Activated CD4-positive, CD25-positive, alpha-beta regulatory T cell treated with anti-CD3 and anti-CD28 coated beads, Interleukin-2, amount 50 U/mL, for 24 hours (primary cell): ENCODE measurements around the gene TRIM65.
A peak's percentile ranks its signal among the peaks of the same experiment; 100 is the strongest.

Experiments
- ATAC-seq, 2 donors: fragments of 150-1000 bp; cut with Tn5 transposase; one replicate each; pipeline ENCODE4 v1.10.0; 2021; ENCODE audit warnings: mild to moderate bottlenecking in 1 of 2, moderate library complexity in 1 of 2

TRIM65 gene

DNA sequence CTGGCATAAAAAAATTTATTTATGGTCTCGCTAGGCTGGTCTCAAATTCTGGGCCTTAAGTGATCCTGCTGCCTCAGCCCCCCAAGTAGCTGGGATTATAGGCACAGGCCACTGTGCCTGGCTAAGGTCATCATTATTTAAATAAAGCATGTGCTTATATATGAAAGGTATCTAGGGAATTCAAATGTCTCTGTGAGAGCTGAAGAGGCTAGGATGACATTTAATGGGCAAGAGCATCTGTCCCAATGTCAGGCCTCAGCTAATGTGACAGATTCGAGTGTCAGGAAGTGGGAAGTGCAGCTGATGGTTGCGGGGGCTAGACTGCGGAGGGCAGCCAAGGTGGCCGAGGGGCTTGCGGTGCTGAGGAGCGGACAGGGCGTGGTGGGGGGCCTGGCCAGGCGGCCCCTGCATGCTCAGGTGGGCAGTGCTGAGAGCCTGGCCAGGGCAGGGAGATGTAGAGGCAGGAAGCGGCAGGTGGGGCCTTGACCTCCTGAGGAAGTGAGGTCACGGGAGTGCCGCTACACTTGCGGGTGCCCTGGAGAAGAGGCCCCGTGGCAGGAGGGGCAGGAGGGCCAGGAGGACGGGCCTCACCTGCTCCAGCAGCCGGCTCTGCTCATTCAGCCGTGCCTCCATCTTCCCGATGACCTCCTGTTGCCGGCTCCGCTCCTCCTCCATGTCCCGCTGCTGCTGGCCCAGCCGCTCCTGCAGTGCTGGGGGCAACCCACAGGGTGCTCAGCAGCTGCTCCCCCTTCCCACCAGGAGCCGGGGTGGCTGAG is 20.6 kb upstream of the TRIM65 start:
- no peak for ATAC-seq

DNA sequence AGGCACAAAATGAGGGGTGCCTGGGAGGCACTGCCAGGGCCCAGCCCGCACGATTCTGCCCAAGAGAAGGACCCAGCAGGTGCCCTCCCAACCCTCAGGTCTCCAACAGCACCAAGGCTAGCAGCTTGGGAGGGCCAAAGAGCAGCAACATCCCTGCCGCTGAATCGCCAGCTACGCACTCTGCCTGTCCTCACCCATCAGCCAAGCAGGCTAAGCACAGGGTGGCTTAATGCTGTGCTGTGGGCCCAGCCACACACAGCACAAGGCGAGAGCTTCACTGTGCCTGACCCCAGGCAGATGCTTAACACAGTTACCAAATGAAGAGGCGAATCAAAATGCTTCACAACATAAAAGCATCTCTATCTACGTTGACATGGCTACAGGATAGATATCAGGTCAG is 18.5 kb upstream of the TRIM65 start:
- ATAC-seq = no peak

DNA sequence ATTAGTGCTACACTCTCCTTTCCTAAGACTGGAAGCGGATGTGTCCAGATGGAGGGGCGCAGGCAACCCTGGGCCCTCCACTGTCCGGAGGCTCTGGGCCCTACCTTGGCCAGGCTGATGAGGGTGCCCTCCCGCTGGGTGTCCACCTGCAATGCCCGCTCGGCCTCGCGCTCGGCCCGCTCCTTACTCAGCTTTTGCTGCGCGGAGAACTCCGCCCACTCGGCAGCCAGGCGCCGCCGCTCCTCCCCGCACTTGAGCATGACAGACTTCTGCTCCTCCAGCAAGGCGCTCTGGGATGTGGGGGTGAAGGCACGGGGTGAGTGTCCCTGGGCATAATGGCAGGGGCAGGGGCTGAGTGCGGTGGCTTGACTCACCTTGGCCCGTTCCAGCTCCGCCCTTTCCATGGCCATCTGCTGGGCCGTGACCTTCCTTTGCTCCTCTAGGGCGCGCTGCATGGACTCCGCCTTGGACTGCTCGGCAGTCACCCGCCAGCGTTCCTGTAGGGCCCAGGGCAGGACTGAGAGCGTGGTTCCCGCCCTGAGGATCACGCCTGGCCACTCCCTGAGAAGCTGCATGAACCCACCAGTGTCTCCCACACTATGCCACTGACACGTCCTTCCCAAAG is 18.0 kb upstream of the TRIM65 start:
- no peak for ATAC-seq

DNA sequence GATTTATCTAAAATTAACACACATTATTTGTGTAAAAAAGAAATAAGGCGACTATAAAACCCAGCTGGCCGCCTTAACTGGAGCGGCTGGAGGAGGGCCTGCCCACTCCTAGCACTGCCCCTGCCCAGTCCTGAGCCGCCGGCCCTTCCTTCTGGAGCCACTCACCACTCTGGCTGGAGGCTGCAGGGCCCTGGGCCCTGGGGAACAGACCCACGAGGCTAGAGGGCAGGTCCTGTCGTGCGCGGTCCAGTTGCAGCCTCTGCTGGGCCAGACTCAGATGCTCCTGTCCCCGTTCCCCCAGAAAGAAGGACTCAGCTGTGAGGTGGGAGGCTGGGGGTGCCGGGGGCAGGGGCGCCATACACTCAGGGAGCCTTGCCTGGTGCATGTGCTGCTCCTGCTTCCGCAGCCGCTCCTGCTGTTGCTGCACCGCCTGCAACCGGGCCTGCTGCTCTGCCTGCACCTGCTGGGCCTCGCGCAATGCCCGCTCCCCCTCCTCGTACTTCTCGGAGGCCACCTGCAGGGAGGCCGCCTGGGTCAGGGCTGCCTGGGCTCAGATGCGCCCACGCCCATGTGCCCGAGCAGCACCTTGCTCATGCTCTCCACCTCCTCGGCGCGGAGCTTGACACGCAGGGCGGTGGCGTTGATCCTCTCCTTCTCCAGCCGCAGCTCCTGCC is 16.9 kb upstream of the TRIM65 start:
- no peak for ATAC-seq

DNA sequence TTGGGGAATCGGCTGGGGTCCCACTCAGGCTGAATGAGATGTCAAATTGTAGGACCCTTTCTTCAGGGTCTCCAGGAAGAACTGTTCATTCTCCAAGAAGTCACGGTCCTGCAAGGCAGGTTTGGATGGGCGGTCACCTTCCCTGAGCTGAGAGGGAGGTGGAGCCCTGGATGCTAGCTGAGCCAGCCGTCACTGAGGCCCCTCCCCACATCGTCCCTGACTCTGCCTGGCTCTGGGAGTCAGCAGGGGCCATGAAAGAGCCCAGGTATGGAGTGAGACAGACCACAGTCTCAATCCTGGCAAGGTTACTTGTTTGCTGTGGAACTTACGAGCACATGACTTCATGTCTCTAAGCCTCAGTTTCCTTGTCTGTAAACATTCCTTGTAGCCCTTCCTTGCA is 13.9 kb upstream of the TRIM65 start:
- ATAC-seq = no peak

DNA sequence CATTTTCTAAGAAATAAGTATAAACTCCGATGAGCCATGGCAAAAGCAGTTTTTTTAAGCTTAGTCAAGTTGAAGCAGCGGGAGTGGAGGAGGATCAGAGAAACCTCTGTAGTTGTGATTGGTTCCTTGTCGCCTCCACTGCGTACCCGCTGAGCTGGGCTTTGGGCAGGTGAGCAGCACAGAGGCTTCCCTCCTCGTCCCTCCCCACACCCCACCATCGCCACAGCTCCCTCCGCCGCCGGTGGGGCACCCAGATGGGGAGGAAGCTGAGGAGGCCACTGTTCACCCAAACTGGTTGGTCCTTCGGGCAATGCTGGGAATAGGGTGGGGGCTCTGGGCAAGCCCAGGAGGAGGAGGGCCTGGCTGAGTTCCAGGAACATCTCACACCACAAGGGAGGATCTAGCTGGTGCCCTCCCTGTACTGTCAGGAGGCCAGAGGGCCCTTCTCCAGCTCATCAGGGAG is 13.1 kb upstream of the TRIM65 start:
- ATAC-seq = no peak

DNA sequence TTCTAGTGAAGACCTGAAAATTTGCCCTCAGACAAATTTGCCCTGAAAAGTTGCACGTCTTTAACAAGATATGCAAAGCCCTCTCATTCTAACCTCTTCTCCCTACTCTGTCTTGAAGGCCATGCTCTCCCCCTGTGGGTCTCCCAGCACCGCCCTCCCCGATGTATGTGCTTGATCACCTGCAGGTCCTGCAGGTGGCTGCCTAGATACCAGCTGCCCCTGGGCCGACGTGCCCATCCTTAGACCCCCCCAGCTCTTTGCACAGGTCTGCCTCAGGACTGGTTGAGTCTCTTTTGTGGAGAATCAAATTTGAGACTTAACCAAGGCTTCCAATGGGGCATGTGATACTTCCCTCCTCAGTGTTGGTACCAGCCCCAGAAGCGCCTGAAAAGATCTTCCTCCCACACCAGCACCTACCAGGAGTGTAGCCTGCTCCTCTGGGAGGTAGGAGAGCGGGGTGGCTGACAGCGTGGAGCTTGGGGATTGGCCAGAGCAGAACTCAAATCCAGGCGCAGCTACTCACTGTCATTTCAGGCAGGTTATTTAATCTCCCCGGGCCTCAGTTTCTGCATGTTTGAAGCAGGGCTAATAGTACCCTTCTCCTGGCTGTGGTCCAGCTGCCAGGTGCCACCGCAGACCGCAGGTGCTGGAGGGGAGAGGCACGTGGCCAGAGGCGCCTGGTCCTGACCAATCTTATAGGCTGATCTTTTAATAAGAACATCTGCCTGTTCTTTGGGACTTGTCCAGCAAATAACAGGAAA is 12.5 kb upstream of the TRIM65 start:
- no peak for ATAC-seq

DNA sequence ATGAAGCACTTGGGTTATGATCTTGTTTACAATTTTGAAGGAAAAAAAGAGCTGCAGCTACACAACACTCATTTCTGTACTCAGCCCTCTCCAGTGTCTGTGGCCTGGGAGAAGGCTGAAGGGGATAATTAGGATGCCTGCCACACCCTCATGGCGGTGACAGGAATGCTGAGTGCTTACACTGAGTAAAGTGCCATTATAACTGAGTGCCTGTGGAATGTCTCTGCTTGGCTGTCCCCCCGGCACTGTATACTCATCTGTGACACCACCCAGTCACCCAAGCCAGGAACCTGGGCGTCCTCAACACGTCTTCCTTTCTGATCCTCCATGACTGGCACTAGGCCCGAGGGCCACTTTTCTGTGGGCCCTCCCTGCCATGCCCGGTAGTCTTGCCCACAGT is 11.4 kb upstream of the TRIM65 start:
- ATAC-seq = no peak

DNA sequence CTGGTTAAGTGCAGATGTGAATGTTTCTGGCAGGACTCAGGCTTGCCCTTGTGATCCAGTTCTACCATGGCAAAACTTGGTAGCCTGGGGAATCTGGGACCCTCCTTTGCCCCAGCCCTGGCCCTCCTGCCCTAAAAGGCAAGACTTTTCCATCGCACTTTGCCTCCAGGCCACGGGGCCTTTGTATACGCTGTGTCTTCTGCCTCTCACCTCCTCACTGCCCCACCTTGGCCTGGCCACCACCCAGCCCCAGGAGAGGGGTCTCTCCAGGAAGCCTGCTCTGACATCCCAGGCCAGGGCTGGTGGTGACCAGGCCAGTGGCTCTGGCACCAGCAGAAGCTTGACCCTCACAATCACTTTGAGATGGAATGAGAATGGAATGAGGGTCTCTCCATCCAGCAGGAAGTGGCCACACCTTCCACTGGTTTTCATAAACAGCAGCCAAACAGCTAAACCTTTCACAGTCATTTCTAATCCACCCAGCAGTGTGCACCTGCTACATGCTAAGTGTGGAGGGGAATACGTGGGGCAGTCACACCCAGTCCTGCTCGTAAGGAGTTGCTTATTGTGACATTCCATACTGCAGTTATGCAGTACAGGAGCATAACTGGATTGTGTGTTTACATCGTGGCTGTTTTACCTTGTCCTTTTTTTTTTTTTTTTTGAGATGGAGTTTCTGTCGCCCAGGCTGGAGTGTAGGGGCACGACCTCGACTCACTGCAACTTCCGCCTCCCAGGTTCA is 9.6 kb upstream of the TRIM65 start:
- no peak for ATAC-seq

DNA sequence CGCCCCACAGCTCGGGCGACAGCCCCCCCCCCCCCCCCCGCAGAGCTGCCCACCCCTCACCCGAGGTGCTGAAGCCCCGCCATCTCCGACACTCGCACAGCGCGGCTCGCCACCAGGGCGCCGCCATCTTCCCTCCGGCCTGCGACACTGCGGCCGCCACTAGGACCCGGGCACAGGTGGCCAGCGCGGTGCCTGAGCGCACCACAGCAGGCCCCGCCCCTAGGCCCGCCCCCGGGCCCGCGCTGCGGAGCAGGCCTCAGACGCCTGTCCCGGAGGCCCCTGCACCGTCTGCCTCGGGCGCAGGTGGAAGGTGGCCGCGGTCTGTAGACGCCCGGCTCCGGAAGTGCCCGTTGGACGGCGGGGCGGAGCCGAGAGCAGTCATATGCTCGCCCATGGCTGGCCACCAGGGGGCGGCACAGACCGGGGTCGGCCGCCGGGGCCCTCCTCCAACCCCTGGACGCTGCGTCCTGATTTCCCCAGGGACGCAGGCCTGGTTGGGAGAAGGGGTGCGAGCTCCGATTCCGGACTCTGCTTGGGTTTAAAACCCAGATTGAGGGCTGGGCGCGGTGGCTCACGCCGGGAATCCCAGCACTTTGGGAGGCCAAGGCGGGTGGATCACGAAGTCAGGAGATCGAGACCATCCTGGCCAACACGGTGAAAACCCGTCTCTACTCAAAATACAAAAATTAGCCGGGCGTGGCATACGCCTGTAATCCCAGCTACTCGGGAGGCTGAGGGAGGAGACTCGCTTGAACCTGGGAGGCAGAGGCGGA is 8.2 kb upstream of the TRIM65 start, which contains the start of gene MRPL38:
Gene MRPL38 (minus strand): TSS at position 136 of the 773 bp plus-strand sequence. CDS start 9 bp downstream, at position 127.
- peak; percentile 99 for ATAC-seq

DNA sequence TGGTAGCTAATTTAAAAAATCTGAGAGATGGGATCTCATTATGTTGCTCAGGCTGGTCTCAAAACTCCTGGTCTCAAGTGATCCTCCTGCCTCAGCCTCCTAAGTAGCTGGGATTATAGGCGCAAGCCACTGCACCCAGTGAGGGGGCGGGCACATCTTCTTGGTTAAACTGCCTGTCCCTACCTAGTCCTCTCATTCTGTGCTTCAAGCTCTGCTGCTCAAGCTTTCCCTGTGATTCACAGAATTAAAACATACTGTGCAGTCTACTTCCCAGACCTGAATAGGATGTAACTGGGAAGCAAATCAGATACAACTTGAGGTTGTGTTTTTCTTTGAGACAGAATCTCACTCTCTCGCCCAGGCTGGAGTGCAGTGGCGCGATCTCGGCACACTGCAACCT is 5.7 kb upstream of the TRIM65 start:
- no peak for ATAC-seq

DNA sequence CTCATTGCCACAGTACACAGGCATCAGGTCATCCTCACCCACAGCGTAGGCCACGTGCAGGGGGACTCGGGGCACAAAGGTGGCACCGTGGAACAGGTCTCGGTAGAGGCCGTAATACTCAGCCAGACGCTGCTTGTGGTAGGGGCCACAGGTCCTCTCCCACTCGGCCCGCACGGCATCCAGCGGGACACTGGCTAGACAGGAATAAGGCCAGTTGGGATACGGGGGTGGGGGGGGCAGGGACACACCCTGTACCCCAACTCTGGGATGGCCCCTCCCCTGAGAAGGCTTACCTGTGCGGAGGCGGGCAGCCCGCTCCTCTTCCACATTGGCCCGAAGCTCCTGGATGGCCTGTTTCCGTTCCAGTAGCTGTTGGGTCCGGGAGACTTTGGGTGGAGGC is 5.0 kb upstream of the TRIM65 start:
- no peak for ATAC-seq

DNA sequence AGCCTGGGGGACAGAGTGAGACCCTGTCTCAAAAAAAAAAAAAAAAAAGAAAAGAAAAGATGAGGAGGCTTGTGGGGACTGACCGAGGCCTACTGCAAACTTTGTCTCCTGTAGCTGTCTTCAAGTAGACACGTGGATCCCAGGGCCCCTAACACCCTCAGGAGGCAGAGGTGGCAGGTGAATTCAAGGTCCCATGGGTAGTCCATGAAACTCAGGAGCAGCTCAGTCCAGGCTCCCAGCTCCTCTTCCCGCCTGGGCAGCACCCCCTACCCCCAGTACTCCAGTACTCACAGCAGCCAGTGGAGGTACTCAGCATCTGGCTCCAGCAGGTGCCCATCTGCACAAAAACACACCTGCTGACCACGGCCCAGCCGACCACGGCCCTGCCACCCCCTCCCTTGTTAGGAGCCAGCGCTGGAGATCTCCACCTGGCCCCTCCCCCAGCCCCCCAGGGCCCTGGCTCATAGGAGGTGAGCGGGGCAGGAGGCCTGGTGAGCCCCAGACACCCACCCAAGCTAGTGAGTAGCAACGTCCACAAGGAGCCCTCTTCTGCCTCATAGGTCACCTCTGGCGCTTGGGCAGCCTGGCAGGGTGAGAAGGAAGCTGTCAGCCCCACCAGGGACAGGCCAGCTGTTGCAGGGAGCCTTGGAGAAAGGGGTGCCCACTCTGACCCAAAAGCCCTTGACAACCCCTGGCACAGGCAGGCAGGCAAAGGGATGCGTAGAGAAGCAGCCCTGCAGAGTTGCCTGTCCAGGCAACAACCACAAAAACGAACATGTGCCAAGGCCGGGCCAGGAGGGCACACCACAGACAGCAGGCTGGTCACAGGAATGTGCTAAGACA is 4.2 kb upstream of the TRIM65 start:
- ATAC-seq = no peak

DNA sequence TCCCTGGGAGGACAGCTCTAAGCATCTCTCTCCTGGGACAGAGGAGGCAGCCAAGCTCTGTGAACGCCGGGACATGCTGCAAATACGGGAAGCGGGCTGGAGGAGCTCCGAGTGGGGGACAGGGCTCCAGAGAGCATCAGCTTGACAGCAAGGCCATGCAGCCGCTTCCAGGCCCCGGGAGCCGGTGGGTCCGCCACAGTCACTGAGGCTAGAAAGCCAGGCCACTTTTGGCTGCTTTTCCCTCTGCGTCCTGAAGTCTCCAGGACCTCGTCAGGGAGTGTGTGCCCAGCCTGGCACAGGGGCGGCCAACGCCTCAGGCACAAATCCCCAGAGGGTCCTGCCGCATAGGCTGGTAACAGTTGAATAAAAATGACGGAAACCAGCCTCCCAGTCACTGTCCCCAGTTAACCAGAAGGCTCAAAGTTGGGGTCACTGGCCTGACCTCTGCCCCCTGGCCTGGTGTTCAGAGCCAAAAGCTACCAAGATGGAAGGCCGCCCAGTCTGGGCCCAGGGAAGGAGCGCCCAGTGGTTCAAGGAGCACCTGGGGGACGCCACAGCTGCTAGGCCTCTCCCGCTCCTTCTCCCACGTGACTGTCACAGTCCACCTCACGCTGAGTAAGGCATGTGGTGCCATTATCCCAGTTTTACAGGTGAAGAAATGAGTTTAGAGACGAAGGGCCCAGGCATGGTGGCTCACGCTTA is 3.2 kb upstream of the TRIM65 start:
- no peak for ATAC-seq

DNA sequence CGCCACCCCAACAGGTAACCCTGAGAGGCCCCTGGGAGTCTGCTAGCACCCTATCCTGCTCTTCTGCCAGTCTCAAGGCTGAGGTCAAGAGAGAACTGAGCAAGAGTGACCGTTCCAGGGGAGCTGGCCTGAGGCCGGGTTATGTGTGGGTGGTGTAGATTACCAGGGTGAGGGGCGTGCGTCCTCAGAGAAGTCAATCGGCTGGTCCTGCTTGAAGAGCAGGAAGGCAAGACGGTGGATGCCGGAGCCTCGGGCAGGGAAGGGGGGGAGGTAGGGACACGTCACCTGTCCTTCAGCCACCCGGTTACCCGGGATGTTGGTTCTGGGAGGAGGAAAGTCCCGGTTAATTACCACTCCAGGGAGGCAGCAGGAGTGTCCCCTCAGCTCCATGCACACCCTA is 2.6 kb upstream of the TRIM65 start:
- ATAC-seq = no peak

DNA sequence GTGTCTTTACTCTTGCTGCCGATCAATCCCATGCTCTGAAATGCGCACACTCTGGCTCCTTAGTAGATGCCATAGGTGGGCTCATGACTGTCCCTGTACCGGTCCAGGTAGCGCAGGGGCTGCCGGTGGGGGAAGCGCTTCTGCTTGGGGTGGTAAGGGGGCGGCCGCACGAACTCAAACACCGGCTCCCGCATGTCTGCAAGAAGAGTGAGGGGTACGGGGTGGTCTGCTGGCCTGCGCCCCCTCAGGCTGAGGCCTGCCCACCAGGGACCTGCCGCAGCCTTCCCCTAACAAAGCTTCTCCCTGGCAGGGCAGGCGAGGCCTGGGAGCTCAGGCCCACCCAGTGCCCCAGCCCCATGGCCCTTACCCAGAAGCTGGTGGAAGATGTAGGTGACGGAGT is 2.0 kb upstream of the TRIM65 start:
- no peak for ATAC-seq

DNA sequence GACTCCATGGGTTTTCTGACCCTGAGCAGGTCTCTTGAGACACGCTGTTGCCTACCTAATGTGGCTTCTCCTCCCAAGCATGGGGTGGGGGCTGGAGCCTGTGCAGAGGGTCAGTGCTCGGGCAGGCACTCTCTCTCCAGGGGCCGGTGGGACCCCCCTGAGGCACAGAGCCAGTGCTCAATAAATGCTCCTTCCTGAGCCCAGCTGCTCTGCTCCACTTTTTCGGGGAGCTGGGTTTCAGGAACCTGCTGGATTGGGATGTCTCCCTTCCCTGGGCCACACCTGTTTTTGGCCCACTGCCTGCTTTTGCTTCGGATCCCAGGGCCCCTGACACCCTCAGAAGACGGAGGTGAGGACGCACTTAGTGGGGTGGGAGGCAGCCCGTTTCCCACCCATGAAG is 1.3 kb upstream of the TRIM65 start:
- ATAC-seq = no peak

DNA sequence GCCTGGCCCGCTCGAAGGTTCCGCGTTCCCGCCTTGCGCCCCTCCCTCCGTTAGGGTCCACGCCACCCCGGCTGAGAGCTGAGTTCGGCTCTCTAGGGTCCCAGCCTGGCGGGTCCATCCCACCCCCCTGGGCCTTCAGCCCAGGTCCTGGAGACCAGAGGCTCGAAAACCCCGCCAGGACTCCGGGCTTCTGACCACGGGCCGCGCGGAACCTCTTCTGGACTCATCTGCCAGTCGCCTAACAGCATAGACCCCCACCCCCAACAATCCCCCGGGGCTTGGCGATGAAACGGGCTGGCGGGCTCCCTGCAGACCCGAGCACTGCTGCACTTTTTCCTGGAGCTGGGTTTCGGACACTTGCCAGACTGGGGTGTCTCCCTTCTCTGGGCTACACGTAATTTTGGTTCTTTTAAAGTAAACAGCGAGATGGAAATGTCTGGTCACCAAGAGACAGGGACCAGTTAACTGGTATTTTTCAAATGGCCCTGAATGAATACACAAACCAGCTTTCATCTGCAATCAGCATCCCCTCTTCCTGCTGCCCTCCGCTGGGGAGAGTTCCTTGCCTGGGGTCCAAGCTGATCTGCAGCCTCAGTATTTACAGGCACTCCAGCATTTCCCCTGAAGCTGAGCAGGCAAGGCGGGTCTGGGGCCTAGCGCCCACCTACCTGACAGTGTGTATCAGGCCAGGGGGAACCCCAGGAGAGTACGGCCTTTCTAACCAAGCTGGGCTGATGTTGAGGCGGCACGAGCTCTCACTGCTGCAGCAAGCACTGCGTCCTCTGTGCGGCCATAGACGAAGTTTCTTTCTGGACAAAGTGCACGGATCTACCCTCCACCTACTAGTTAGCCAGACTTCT is 639 bp upstream of the TRIM65 start:
- no peak for ATAC-seq
